IPS DF 19.7 (cell line): ENCODE results near the gene IL1B.

Source experiments
- DNase-seq: peaks from one replicate; pipeline ENCODE4 v3.0.0-alpha.2; 2013; ENCODE audit warnings: low read depth, low spot score

The IL1B gene

DNA sequence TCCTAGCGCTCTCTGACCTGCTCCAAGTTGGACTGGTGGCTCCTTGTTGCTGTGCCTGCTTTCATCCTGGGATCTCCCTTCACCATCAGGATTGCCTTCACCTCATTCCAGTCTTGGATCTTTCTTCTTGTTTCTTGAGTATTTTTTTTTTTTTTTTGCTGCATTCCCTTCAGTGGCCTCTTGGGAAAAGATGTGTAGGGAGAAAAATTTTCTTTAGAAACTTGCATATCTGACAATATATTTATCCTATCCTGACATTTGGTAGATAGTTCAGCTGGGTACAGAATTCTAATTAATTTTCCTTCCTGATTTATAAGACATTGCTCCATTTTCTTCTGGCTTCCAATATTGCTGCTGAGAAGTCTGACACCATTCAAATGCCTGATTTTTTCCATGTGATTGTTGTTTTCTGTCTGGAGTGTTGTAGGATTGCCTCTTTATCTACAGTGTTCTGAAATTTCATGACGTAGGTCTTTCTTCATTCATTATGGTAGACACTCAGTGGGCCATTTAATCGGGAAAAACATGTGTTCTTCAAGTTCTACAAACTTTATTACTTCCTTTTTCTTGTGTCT lies 29.3 kb downstream of the IL1B start:
- DNase-seq = no peak

GRCh38 chr2:112805542-112805941 lies 31.0 kb downstream of the IL1B start:
- DNase-seq = no peak

- DNase-seq = no peak
These were observed 32.7 kb downstream of the IL1B start for GRCh38 chr2:112803691-112804521.

GRCh38 chr2:112800881-112801583 lies 35.5 kb downstream of the IL1B start:
- no peak for DNase-seq

DNA sequence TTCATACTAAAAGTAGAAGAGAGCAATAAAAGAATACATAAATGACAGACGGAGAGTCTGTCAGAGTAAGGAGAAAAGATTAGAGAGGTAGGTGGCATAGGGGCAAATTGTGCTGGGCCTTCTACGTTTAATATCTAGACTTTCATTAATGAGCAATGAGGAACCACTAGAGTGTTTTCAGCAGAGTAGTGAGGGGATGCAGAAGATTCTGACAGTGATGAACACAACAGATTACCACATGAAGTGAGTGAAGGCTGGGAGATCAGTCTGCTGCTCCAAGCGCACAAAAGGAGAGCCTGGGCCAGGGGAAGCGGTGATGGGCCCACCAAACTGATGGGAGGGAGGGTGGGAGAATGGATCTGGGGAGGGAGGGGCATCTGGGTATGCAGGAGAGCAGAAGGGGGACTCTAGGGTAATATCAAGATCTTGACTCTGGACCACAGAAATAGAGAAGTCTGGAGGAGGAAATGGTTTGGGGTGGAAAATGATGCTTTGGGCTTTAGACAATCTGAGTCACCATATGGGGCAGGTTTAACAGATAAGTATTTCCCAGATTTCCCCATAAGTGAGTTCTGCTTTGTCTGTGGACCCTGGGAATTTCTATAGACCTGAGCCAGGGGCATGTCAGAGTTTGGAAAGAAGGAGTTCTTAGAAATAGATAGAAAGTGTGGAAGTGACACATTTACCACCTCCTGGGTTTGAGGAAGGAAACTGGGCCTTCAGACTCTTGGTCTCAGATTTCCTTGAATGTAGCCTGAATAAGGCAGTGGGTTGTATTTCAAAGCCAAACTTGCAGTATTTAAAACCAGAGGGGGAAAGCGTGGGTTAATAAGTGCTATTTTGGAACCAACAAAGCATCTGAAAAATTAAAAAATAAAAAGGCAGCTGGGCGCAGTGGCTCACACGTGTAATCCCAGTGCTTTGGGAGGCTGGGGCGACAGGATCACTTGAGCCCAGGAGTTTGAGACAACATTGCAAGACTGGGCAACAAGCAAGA lies 37.3 kb downstream of the IL1B start:
- no peak for DNase-seq

- DNase-seq = no peak
These were observed 40.1 kb downstream of the IL1B start for GRCh38 chr2:112796486-112796885.

- no peak for DNase-seq
These were observed 40.8 kb downstream of the IL1B start for GRCh38 chr2:112795774-112796173.

DNA sequence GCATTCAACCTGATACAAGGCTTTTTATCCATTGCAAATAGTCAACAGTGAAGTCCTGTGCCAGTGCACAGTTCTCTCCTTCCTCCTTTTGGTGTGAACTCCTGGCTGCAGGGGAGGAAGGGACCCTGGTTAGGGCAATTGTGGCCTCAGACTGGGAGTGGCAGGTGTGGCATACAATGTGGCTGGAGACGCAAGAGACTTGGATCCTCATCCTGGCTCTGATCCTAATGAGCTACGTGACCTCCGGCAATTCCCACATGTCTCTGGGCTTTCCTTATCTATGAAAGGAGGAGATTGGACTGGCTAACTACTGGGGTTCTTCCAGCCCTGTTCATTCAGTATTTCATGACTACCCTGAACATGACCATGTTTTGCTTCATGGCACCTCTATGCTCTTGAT lies 41.7 kb downstream of the IL1B start:
- DNase-seq = no peak

GRCh38 chr2:112794131-112794733 lies 42.3 kb downstream of the IL1B start:
- DNase-seq = no peak

GRCh38 chr2:112793449-112793978 lies 43.1 kb downstream of the IL1B start:
- no peak for DNase-seq

- DNase-seq = no peak
These were observed 44.2 kb downstream of the IL1B start for GRCh38 chr2:112792419-112792818.

DNA sequence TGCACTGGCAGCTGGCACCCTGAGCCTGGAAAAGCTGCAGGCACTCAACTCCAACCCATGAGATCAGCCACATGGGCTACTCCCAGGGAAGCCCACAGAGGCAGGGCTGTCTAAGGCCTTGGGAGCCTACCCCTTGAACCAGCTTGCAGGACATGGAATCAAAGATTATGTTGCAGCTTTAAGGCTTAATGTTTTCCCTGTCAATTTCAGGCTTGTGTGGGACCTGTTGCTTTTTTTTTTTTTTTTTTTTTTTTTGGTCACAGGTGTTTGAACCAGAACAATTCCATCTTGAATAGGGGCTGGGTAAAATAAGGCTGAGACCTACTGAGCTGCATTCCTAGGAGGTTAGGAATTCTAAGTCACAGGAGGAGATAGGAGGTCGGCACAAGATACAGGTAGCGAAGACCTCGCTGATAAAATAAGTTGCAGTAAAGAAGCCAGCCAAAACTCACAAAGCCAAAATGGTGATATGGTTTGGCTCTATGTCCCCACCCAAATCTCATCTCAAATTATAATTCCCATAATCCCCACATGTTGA lies 44.8 kb downstream of the IL1B start:
- DNase-seq = no peak

DNA sequence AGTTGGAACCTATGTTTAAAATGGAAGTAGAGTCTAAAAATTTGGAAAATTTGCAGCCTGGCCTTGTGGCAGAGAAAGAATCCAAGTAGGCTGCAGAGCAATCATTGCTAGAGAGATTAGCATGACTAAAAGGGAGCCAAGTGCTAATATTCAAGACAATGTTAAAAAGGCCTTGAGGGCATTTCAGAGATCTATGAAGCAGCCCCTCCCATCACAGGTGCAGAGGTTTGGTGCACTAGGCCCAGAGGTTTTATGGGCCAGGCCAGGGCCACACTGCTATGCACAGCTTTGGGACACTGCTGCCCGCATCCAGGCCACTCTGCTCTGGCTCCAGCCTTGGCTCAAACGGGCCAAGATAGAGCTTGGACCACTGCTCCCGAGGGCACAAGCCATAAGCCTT lies 45.6 kb downstream of the IL1B start:
- DNase-seq = no peak

DNA sequence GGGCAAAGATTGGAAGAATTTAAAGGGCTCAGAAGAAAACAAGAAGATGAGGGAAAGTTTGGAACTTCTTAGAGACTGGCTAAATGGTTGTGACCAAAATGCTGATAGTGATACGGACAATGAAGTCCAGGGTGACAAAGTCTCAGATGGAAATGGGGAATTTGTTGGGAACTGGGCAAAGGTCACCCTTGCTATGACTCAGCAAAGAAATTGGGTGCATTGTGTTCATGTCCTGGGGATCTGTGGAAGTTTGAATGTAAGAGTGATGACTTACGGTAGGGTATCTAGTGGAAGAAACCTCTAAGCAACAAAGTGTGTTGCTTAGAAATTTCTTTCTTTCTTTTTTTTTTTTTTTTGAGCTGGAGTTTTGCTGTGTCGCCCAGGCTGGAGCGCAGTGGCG lies 46.3 kb downstream of the IL1B start:
- DNase-seq = no peak

GRCh38 chr2:112789186-112789585 lies 47.4 kb downstream of the IL1B start:
- DNase-seq = no peak

- no peak for DNase-seq
These were observed 47.9 kb downstream of the IL1B start for GRCh38 chr2:112788653-112789052.

- DNase-seq = no peak
These were observed 48.7 kb downstream of the IL1B start for GRCh38 chr2:112787729-112788393.

DNA sequence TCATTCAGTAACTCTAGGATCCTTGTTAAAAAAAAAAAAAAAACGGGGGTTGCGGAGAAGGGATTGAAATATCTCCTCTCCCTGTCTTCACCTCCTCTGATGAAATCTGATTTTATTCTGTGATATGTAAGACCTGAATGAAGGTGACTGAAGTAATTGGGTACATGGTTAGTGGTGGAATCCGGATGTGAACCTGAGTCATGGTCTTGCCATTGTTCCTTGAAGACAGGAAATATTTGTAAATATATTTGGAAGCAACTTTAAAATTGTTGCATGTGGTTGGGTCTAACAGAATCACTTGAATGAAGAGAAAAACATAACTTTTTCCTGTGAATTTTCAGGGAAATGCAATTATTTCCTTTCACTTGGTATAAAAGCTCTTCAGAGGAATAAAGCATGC lies 49.3 kb downstream of the IL1B start:
- no peak for DNase-seq

DNA sequence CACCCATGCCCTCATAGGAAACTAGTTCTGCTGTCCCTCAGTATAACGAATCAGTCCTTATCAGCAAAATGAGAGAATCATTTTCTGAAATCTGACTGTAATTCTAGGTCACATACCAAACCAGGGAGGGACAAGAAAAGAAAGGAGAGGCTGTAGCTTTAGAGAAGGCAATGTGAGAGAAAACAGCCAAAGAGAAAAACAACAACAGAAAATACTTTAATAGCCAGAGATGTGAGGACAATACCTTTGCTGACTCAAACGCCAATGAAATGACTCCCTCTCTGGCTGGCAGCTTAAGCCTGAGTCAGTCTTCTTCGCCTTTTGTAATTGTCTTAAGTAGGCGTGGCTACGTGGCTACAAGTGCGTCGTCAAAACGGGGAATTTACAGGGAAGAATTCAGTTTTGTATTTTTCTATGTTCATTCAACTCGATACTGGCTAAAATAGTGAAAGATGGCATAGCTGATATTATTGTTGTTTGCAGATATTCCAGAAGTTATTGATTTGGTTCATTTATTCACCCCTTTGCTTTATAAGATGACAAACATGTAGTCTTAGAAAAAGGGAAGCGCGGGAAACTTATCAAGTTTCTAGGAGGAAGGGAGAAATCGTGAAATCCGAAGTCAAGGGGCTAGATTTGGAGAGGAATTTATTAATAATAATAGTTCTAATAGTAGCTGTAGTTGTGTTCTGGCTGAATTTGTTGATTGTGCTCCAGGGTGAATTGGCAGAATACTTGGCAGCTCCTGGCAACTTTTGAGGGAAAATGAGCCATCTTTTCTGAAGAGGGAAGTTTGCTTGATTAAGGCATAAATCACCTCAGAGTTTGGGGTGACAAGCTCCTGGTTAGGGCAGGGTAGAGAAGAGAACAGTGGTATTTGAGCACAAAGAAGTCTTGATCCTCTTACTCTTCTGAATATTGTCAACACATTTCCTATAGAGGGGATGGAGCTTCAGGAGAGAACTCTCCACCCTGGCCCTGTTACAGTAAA lies 52.1 kb downstream of the IL1B start, which contains the start of gene IL1A:
Gene IL1A, minus strand, starts transcription at position 295 of the 991 bp plus-strand sequence. CDS start 723 bp downstream, outside the sequence.
- no peak for DNase-seq
